ENCODE data around the gene ZNF689.

DNA sequence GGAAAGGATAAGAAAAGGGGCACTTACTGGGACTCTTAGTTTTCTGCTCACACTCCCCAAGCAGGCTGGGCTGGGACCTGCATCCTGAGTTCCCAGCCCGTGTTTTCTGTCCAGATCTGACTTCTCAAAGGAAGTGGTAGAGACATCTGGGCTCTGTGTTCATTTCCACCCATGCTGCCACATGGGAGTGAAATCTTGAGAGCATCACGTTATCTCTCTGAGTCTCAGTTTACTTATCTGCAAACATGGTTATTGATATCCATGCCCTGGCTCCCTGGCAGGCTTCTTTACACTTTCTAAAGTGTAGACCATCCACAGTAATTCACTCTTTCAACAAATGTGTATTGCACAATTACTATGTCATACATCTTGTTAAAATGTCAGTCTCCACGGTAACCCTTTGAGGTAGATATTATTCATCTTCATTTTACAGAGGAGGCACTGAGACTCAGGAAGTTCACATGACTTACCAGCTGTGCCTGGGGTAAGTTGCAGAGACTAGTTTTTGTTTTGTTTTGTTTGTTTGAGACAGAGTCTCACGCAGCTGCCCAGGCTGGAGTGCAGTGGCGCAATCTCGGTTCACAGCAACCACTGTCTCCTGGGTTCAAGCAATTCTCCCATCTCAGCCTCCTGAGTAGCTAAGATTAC, 42.1 kb downstream of the ZNF689 start:
- TF ChIP-seq, protein P1, sequence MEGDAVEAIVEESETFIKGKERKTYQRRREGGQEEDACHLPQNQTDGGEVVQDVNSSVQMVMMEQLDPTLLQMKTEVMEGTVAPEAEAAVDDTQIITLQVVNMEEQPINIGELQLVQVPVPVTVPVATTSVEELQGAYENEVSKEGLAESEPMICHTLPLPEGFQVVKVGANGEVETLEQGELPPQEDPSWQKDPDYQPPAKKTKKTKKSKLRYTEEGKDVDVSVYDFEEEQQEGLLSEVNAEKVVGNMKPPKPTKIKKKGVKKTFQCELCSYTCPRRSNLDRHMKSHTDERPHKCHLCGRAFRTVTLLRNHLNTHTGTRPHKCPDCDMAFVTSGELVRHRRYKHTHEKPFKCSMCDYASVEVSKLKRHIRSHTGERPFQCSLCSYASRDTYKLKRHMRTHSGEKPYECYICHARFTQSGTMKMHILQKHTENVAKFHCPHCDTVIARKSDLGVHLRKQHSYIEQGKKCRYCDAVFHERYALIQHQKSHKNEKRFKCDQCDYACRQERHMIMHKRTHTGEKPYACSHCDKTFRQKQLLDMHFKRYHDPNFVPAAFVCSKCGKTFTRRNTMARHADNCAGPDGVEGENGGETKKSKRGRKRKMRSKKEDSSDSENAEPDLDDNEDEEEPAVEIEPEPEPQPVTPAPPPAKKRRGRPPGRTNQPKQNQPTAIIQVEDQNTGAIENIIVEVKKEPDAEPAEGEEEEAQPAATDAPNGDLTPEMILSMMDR (conservative IDR thresholded peaks at IDR 0.05 in 1 of 2, IDR thresholded peaks at IDR 0.05 in 1 of 2; ENCODE audit: low read depth in 1 of 2, low read length in 2 of 2), result no peak
- no peak for TF ChIP-seq EZH2 (IDR thresholded peaks at IDR 0.05; ENCODE audit: low read length, missing control alignments)

Measured in fibroblast of lung (primary cell).